Stimulated activated CD8-positive, alpha-beta memory T cell treated with anti-CD3 and anti-CD28 coated beads, Interleukin-4, amount 100 ng/mL, for 48 hours (primary cell): ENCODE data around the gene LITAFD.
"Not testable (repeated sequence)": the region's sequence is repeated elsewhere in the genome, so short reads cannot be mapped to it uniquely, and the experiment has no call there.

ENCODE experiments used
- DNase-seq: peaks from one replicate; pipeline ENCODE4 v3.0.0-alpha.2; 2020

LITAFD gene

GRCh38 chr16:8899709-8900317 lies 17.7 kb downstream of the LITAFD start:
- no peak for DNase-seq

- no peak for DNase-seq
Observed at GRCh38 chr16:8900343-8900742, 18.2 kb downstream of the LITAFD start.

GRCh38 chr16:8901320-8901861 lies 19.2 kb downstream of the LITAFD start:
- DNase-seq = no peak

- DNase-seq = no peak
Observed at GRCh38 chr16:8903004-8903403, 20.9 kb downstream of the LITAFD start.

GRCh38 chr16:8904018-8904430 lies 21.9 kb downstream of the LITAFD start:
- no peak for DNase-seq

GRCh38 chr16:8905168-8905762 lies 23.1 kb downstream of the LITAFD start:
- DNase-seq = no peak

GRCh38 chr16:8905795-8906591 lies 23.8 kb downstream of the LITAFD start:
- no peak for DNase-seq

- DNase-seq = no peak
Observed at GRCh38 chr16:8907096-8907495, 24.9 kb downstream of the LITAFD start.

GRCh38 chr16:8908810-8909468 lies 26.8 kb downstream of the LITAFD start:
- DNase-seq = no peak

GRCh38 chr16:8910811-8911210 lies 28.7 kb downstream of the LITAFD start:
- no peak for DNase-seq

GRCh38 chr16:8912793-8913192 lies 30.6 kb downstream of the LITAFD start:
- DNase-seq = no peak

- no peak for DNase-seq
Observed at GRCh38 chr16:8914098-8914497, 31.9 kb downstream of the LITAFD start.

- no peak for DNase-seq
Observed at GRCh38 chr16:8915722-8916301, 33.7 kb downstream of the LITAFD start.

- DNase-seq = no peak
Observed at GRCh38 chr16:8916541-8917225, 34.5 kb downstream of the LITAFD start.

GRCh38 chr16:8917336-8917735 lies 35.2 kb downstream of the LITAFD start:
- not testable (repeated sequence) for DNase-seq

GRCh38 chr16:8919089-8919933 lies 37.2 kb downstream of the LITAFD start:
- no peak for DNase-seq

GRCh38 chr16:8919934-8920462 lies 37.8 kb downstream of the LITAFD start:
- no peak for DNase-seq

- DNase-seq = no peak
Observed at GRCh38 chr16:8920645-8921346, 38.6 kb downstream of the LITAFD start.

- peak; percentile 37 for DNase-seq
Observed at GRCh38 chr16:8921347-8921984, 39.3 kb downstream of the LITAFD start.

GRCh38 chr16:8923199-8923598 lies 41.0 kb downstream of the LITAFD start:
- no peak for DNase-seq
